Stomach (tissue), 4 donors: ENCODE data around the gene RNF149.

Experiments used
- CTCF ChIP-seq, 7 experiments: fragments of 450-650 bp in 4 of 7; fragments of 200-600 bp in 3 of 7; sonication (generic) in 3 of 7; IDR thresholded peaks; one replicate each; pipeline ENCODE4 v1.5.1; 2016 to 2019; ENCODE audit warnings: antibody characterized with exemption in 7 of 7, control low read depth in 2 of 7, mild to moderate bottlenecking in 1 of 7
- EP300 ChIP-seq: sonication (generic); formaldehyde crosslinking; IDR thresholded peaks from one replicate; pipeline ENCODE4 v1.6.1; 2017; ENCODE audit warnings: antibody characterized with exemption
- POLR2A ChIP-seq, 4 donors: fragments of 450-650 bp; IDR thresholded peaks; one replicate each; pipeline ENCODE4 v1.6.1; 2016; ENCODE audit warnings: antibody characterized with exemption in 4 of 4, control low read depth in 2 of 4, mild to moderate bottlenecking in 1 of 4, moderate library complexity in 1 of 4
- POLR2AphosphoS5 ChIP-seq, 3 donors: sonication (generic); formaldehyde crosslinking; IDR thresholded peaks; one replicate each; pipeline ENCODE4 v1.6.1; 2016; ENCODE audit warnings: antibody characterized with exemption in 3 of 3

- TF ChIP-seq POLR2A (IDR thresholded peaks at IDR 0.05) = no peak
- no peak for TF ChIP-seq POLR2AphosphoS5 (IDR thresholded peaks at IDR 0.05)
- no peak for TF ChIP-seq CTCF (IDR thresholded peaks at IDR 0.05)
- TF ChIP-seq EP300 = no peak
These were observed 13.6 kb downstream of the RNF149 start for GRCh38 chr2:101294861-101295260.
